ENCODE data around the gene BCKDHA.
"Not testable (repeated sequence)": the region's sequence is repeated elsewhere in the genome, so short reads cannot be mapped to it uniquely, and the experiment has no call there.

BCKDHA gene

GRCh38 chr19:41405776-41406175 is 8.2 kb downstream of the BCKDHA start:
- DNase-seq (ENCODE audit: low spot score): no peak

GRCh38 chr19:41407271-41407670 is 9.7 kb downstream of the BCKDHA start:
- no peak for DNase-seq (ENCODE audit: low spot score)

DNA sequence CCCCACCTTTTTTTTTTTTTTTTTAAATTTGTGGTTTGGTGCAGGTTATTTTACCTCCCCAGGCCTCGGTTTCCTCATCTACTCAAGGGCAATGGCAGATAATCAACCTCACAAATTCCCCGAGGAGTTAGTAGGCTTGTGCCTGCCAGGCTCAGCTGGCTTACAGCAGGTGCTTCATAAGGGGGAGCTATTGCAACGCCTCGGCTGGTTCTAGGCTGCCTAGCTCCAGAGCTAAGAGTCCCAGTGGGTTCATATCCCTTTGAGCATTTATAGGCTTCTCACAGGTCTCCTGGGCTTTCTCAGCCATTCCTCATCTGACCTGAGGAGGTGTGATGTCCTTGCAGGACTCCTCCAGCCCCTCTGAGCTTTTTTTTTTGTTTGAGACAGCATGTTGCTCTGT is 10.6 kb downstream of the BCKDHA start:
- no peak for DNase-seq (ENCODE audit: low spot score)

DNA sequence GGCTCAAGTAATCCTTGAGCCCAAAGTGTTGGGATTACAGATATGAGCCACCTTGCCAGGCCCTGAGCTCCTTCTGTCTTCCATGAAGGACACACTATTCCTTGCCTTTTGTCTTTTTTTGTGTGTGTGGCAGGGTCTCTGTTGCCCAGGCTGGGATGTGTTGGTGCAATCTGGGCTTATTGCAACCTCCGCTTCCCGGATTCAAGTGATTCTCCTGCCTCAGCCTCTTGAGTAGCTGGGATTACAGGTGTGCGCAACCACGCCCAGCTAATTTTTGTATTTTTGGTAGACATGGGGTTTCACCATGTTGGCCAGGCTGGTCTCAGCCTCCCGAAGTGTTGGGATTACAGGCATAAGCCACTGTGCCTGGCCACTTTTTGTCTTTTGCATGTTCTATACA is 11.2 kb downstream of the BCKDHA start:
- DNase-seq (ENCODE audit: low spot score): not testable (repeated sequence)

GRCh38 chr19:41409288-41409687 is 11.7 kb downstream of the BCKDHA start:
- DNase-seq (ENCODE audit: low spot score): no peak

DNA sequence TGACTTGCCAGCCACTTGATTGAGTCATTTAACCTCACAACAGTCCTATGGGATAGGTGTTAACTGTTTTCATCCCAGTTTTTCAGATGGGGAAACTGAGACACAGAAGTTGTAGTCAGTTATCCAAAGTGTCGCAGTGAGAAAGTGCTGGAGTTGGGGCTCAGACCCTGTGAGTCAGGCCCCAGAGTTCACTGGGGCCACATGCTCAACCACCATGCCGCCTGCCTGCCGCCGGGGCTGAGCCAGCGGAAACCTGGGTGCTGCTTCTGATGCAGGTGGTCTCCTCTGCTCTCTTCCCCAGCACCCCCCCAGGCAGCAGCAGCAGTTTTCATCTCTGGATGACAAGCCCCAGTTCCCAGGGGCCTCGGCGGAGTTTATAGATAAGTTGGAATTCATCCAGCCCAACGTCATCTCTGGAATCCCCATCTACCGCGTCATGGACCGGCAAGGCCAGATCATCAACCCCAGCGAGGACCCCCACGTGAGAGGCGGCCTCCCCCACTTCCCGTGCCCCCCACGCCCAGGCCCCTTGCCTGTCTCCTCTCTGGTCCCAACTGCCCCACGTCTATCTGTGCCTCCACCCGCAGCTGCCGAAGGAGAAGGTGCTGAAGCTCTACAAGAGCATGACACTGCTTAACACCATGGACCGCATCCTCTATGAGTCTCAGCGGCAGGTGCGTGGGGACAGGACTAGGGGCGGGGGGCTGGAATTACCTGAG is 12.9 kb downstream of the BCKDHA start:
- DNase-seq (ENCODE audit: low spot score): no peak

DNA sequence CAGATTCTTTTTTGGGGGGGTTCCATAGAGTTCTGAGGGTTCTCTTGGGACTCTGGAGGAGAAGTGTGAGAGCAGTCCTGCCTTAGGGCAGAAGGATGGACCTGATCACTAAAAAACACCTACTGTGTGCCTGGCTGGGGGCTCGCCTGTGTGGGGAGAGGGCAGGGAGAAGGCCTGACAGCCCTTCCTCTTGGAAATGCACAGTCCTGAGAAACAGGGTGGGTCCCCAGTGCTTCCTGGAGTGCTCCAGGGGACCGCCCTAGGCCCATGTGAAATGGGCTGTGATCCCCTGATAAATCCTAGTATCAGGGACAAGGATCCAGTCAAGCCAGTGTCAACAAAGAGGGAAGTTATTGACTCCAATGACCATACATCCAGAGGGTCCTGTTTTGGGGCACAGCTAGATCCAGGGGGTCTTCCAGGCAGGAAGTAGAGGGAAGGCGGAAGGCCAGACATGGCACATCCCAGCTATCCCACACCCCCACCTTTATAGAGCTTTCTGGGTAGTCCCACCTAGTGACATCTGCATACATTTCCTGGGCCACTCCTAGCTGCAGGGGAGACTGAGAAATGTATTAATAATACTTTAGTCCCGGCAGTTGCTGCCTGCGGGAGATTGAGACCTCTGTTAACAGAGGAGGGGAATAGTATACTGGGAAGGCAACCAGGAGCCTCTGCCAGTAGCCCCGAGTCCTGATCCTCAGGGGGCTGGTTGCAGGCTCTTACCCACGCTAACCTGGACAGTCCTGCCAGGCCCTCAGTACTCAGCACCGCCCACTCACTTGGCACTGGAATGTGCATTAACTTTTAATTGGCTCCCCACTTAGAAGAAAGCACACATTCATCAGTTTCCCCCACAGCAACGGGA is 13.7 kb downstream of the BCKDHA start:
- DNase-seq (ENCODE audit: low spot score): no peak

GRCh38 chr19:41411968-41412265 is 14.3 kb downstream of the BCKDHA start:
- no peak for DNase-seq (ENCODE audit: low spot score)

DNA sequence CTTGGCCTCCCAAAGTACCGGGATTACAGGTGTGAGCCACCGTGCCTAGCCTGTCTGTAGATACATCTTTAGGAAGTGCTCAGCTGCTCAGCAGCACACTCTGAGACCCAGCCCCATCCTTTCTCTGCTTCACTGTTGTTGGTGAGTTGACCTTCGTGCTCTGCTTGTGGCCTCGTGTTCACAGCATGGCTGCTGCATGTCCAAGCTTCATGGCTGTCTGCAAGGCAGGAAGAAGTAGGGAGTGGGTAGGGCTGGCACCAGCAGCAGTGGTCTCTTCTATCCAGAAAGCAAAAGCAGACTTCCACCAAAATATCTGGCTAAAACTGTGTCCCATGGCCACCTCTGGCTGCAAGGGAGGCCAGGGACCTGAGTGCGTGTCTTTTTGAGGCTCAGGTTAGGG is 15.3 kb downstream of the BCKDHA start:
- no peak for DNase-seq (ENCODE audit: low spot score)

DNA sequence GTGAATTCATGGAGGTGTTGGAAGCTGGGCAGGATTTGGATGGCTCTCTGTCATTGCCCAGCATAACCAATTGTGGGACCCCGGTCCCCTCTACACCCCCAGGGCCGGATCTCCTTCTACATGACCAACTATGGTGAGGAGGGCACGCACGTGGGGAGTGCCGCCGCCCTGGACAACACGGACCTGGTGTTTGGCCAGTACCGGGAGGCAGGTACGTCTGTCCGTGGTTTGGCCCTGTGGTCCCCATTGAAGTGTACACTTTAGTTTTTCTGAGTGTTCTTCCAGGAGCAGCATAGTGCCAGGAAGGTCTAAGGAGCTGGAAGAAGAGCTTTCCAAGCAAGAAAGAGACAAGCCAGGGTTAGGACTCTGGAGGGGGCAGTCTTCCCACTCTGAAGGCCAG is 16.3 kb downstream of the BCKDHA start:
- DNase-seq (ENCODE audit: low spot score): no peak

DNA sequence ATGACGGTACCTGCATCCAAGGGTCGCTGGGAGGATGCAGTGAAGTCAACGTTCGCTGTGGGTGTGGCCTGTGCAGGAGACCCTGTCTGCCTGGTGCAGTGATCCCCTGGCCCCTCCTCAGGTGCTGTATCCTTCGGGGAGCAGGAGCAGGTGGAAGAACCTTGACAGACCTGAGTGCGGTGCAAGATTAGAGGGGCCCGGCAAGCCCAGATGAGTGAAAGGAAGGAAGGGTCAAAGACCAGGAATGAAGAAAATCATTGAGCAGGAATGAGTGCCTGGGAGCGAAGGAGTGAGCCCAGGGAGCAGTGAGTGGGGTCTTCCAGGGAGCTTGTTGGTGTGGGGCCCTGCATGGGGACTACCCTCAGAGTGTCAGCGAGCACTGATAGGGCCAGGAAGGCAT is 16.8 kb downstream of the BCKDHA start:
- DNase-seq (ENCODE audit: low spot score): no peak

GRCh38 chr19:41415154-41415571 is 17.5 kb downstream of the BCKDHA start:
- DNase-seq (ENCODE audit: low spot score): no peak

- DNase-seq (ENCODE audit: low spot score): no peak
Measured at GRCh38 chr19:41416194-41416674, 18.6 kb downstream of the BCKDHA start.

DNA sequence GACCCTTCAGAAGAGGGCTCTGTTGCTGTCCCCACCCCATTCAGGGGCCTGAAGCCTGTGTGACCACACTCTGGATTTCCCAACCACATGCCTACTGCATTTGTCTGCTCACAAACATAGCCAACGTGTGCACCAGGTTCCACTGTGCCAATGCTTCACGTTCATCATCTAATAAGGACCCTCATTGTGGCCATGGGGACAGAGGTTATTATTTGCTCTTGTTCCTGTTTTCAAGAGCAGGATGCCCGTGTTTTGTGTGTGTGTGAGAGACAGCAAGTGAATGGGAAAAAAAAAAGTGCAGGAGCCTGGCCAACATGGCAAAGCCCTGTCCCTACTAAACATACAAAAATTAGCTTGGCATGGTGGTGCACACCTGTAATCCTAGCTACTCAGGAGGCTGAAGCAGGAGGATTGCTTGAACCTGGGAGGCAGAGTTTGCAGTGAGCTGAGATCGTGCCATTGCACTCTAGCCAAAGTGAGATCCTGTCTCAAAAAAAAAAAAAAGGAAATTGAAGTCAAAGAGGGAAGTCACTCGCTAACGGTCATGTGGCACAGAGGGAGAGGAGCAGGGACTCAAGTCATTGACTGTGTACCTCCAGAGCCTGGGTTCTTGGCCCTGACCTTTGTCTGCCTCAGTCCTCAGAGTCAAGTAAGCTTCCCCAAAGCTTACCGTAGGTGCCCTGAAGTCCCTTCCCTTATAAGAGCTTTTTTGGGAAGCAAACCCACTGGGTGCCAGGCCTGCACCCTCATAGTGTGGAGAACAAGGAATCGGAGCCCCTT is 22.7 kb downstream of the BCKDHA start:
- DNase-seq (ENCODE audit: low spot score): no peak

GRCh38 chr19:41421314-41421713 is 23.7 kb downstream of the BCKDHA start:
- DNase-seq (ENCODE audit: low spot score): no peak

DNA sequence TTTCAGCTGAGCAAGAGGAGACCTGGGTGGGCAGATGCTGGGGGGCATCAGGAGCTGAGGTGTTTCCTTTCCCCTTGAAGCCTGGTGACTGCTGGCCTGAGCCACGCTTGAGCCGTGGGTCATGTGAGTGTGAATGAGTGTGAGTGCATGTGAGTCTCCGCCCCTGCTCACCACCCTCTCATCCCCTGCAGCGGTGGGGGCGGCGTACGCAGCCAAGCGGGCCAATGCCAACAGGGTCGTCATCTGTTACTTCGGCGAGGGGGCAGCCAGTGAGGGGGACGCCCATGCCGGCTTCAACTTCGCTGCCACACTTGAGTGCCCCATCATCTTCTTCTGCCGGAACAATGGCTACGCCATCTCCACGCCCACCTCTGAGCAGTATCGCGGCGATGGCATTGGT is 24.4 kb downstream of the BCKDHA start:
- DNase-seq (ENCODE audit: low spot score): no peak

DNA sequence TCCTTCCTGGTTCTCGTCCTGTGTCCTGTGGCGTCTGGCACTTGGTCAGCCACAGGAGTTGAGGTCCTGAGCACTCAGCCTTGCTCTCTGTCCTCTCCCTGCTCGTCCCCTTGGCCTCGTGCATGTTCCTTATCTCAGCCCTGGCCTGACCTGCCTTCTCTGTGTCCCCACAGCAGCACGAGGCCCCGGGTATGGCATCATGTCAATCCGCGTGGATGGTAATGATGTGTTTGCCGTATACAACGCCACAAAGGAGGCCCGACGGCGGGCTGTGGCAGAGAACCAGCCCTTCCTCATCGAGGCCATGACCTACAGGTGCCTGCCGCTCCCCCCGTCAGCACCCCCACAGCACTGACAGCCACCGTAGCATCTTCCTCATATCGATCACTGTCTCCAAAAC is 24.8 kb downstream of the BCKDHA start:
- DNase-seq (ENCODE audit: low spot score): no peak

DNA sequence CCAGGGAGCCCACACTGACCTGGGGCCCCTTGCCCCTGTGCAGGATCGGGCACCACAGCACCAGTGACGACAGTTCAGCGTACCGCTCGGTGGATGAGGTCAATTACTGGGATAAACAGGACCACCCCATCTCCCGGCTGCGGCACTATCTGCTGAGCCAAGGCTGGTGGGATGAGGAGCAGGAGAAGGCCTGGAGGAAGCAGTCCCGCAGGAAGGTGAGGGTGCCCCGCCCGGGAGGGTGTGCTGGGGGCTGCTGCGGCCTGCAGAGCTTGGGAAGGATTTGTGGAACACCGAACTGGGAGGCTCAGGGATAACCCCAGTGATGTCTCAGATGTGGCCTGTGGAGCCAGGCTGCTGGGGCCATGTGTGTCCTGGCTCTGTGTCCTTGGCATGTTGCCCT is 25.3 kb downstream of the BCKDHA start:
- DNase-seq (ENCODE audit: low spot score): no peak

- no peak for DNase-seq (ENCODE audit: low spot score)
Measured at GRCh38 chr19:41424335-41425173, 26.9 kb downstream of the BCKDHA start.

DNA sequence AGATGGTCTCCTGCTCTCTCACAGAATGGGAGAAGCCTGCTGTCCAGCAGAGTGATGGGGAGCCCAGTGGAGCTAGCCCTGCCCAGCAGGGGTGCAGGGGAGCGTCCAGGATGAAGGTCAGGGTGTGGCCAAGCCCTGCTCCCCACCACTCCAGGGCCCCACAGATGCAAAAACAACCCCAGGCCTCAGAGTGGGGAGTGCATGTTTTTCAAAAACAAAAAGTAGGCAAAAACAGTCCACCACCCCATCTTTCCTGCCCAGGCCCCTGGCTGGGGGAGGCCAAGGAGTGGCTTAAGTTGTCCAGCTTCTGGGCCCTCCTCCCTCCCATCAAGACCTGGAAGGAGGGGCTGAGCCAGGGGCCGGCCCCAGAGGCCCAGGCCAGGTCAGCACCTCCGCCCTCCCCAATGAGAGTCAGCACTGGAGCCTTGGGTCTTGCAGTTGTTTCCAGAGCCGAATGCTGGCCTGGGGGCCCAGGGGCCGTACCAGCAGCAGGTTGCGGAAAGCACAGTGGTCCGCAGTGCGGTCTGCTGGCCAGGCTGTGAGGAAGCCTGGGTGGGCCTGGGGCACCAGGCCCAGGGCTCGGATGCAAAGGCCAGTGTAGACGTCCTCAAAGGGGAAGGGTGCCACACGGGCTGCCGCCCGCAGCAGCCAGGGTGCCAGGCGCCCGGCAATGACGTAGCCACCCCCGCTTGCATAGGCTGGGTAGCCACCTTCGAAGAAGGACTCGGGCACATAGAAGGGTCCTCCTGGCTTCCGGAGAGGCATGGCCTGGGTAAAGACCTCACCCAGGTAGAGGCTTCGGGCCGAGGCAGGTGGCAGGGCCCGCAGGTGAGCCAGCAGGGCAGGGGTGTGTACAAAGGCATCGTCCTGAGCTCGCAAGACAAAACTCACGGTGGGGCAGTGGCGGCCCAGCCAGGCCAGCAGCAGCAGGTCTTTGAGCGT is 27.8 kb downstream of the BCKDHA start:
- DNase-seq (ENCODE audit: low spot score): no peak
